HG02571 (cell line): ENCODE data around the gene EFEMP2.

Experiments used
- ATAC-seq: cut with Tn5 transposase; IDR thresholded peaks from one replicate; pipeline ENCODE4 v1.9.1; 2021; ENCODE audit warnings: mild to moderate bottlenecking, moderate library complexity; ENCODE audit not compliant: unreplicated experiment

EFEMP2 gene

GRCh38 chr11:65867284-65868071 is 5.1 kb downstream of the EFEMP2 start:
- no peak for ATAC-seq

GRCh38 chr11:65866509-65867283 is 5.9 kb downstream of the EFEMP2 start:
- no peak for ATAC-seq

GRCh38 chr11:65865550-65866172 is 6.9 kb downstream of the EFEMP2 start:
- ATAC-seq = no peak

GRCh38 chr11:65864706-65865471 is 7.7 kb downstream of the EFEMP2 start:
- ATAC-seq = no peak

- no peak for ATAC-seq
Observed at GRCh38 chr11:65863889-65864705, 8.5 kb downstream of the EFEMP2 start.

GRCh38 chr11:65862941-65863888 is 9.4 kb downstream of the EFEMP2 start:
- ATAC-seq = no peak

GRCh38 chr11:65862191-65862735 is 10.3 kb downstream of the EFEMP2 start:
- no peak for ATAC-seq

- ATAC-seq = no peak
Observed at GRCh38 chr11:65861533-65862183, 10.9 kb downstream of the EFEMP2 start.

GRCh38 chr11:65861165-65861505 is 11.5 kb downstream of the EFEMP2 start:
- ATAC-seq = no peak

- no peak for ATAC-seq
Observed at GRCh38 chr11:65860278-65861164, 12.1 kb downstream of the EFEMP2 start, which contains the start of gene MUS81. MUS81 (plus strand) TSS chr11:65860433; CDS start chr11:65860754, 321 bp downstream.

GRCh38 chr11:65859812-65860277 is 12.8 kb downstream of the EFEMP2 start:
- no peak for ATAC-seq

GRCh38 chr11:65859095-65859811 is 13.3 kb downstream of the EFEMP2 start:
- peak; percentile 51 for ATAC-seq

GRCh38 chr11:65858681-65859087 is 13.9 kb downstream of the EFEMP2 start:
- no peak for ATAC-seq

GRCh38 chr11:65857853-65858680 is 14.5 kb downstream of the EFEMP2 start, which contains the start of gene CFL1:
CFL1 (minus strand) TSS chr11:65858180; CDS start chr11:65858099, 81 bp downstream.
- peak; percentile 37 for ATAC-seq

- ATAC-seq = peak; percentile 2
Observed at GRCh38 chr11:65857500-65857852, 15.1 kb downstream of the EFEMP2 start.
